ENCODE measurements around the gene SLC7A6OS. TPM values are rescaled to one million over a fixed set of nuclear protein-coding genes. Genes with fewer than 3 reads are reported as not detected.

Gene SLC7A6OS
- total RNA-seq, 4 donors from 2014 or later = 13.4 to 19.5 (median 14.2) TPM

GRCh38 chr16:68328860-68329390 is 18.2 kb upstream of the SLC7A6OS start:
- Histone ChIP-seq H3K27me3 (no peaks in the 10 kb centered on the region), H3K36me3 (peaks cover 3 to 56% (median 7%) of the 10 kb centered on the region in 3 donors), H3K4me1 (peaks cover 0 to 30% (median 16%) of the 10 kb centered on the region in 4 donors), H3K4me3 (no peak overlapping the region), H3K27ac (no peak overlapping the region), H3K9me3 (no peaks in the 10 kb centered on the region)
- no peak for DNase-seq (ENCODE audit: low spot score in 2 of 2)
- WGBS, 2 donors = 52 to 55% methylated on average over 3 of the region's 3 CpGs
- TF ChIP-seq CTCF (IDR thresholded peaks at IDR 0.05) (no peak), POLR2A (IDR thresholded peaks at IDR 0.05) (no peak), EP300 (IDR thresholded peaks at IDR 0.05) (no peak)

GRCh38 chr16:68328151-68328859 is 17.6 kb upstream of the SLC7A6OS start:
- TF ChIP-seq EP300 (IDR thresholded peaks at IDR 0.05) (no peak), CTCF (IDR thresholded peaks at IDR 0.05) (peak; percentile 80 to 92 (median 87))
- DNase-seq (ENCODE audit: low spot score in 2 of 2) = peak; percentile 65 to 85
- no peak overlapping the region for H3K27ac ChIP-seq
- H3K4me3 ChIP-seq = no peak overlapping the region
- peaks cover 0 to 24% (median 14%) of the 10 kb centered on the region in 4 donors for H3K4me1 ChIP-seq
- peaks cover 3 to 60% (median 7%) of the 10 kb centered on the region in 3 donors for H3K36me3 ChIP-seq
- no peaks in the 10 kb centered on the region for H3K9me3 ChIP-seq
- WGBS, 2 donors = 36 to 37% methylated on average over 13 of the region's 13 CpGs
- no peaks in the 10 kb centered on the region for H3K27me3 ChIP-seq

GRCh38 chr16:68324780-68325357 is 14.1 kb upstream of the SLC7A6OS start:
- Histone ChIP-seq H3K36me3 (peaks cover 3 to 81% (median 7%) of the 10 kb centered on the region in 3 donors), H3K4me1 (peaks cover 0 to 6% (median 0%) of the 10 kb centered on the region in 4 donors), H3K27me3 (no peaks in the 10 kb centered on the region), H3K4me3 (no peak overlapping the region), H3K27ac (no peak overlapping the region), H3K9me3 (no peaks in the 10 kb centered on the region)
- no peak for DNase-seq (ENCODE audit: low spot score in 2 of 2)
- TF ChIP-seq EP300 (IDR thresholded peaks at IDR 0.05) (no peak), CTCF (IDR thresholded peaks at IDR 0.05) (no peak), POLR2A (IDR thresholded peaks at IDR 0.05) (no peak)
- WGBS, 2 donors = 94 to 97% methylated on average over 8 of the region's 8 CpGs

GRCh38 chr16:68324336-68324735 is 13.6 kb upstream of the SLC7A6OS start:
- Histone ChIP-seq H3K4me1 (peaks cover 0 to 6% (median 0%) of the 10 kb centered on the region in 4 donors), H3K36me3 (peaks cover 3 to 81% (median 7%) of the 10 kb centered on the region in 3 donors), H3K27ac (no peak overlapping the region), H3K4me3 (no peak overlapping the region), H3K9me3 (no peaks in the 10 kb centered on the region), H3K27me3 (no peaks in the 10 kb centered on the region)
- DNase-seq (ENCODE audit: low spot score in 2 of 2) = no peak
- TF ChIP-seq POLR2A (IDR thresholded peaks at IDR 0.05) (no peak), EP300 (IDR thresholded peaks at IDR 0.05) (no peak), CTCF (IDR thresholded peaks at IDR 0.05) (no peak)
- 95 to 99% methylated on average over 5 of the region's 5 CpGs for WGBS, 2 donors

Data from tibial nerve (tissue), 4 donors.